ENCODE results near the gene SCAMP2.

SCAMP2 gene

DNA sequence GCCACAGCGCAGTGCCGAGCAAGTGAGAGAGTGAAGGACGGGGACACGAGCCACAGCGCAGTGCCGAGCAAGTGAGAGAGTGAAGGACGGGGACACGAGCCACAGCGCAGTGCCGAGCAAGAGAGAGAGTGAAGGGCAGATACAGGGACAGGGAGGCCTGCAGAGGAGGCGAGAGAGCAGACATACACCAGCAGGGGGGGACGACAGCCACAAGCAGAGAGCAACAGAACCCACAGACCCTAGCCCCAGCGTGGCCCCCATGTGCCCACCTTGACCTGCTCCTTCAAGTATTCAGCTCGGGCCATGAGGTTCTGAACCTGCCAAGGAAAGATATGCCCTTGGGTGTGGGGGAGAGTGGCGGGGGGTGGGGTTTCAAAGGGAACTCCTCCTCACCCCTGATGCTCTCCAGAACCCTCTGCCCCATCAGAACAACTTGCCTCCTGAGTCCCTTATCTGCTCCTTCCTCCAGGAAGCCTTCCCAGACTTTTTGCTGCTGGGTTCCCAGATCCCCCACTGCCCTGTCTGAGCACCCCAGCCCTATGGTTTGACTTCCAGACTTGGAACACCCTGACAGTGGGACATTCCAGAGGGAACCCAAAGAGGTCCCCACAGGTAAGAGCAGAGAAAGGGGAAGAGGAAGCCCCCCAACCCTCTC is 35.6 kb downstream of the SCAMP2 start:
- no peak for DNase-seq (ENCODE audit: low read depth)

GRCh38 chr15:74836846-74837245 is 36.3 kb downstream of the SCAMP2 start:
- no peak for DNase-seq (ENCODE audit: low read depth)

GRCh38 chr15:74835312-74835823 is 37.8 kb downstream of the SCAMP2 start:
- no peak for DNase-seq (ENCODE audit: low read depth)

DNA sequence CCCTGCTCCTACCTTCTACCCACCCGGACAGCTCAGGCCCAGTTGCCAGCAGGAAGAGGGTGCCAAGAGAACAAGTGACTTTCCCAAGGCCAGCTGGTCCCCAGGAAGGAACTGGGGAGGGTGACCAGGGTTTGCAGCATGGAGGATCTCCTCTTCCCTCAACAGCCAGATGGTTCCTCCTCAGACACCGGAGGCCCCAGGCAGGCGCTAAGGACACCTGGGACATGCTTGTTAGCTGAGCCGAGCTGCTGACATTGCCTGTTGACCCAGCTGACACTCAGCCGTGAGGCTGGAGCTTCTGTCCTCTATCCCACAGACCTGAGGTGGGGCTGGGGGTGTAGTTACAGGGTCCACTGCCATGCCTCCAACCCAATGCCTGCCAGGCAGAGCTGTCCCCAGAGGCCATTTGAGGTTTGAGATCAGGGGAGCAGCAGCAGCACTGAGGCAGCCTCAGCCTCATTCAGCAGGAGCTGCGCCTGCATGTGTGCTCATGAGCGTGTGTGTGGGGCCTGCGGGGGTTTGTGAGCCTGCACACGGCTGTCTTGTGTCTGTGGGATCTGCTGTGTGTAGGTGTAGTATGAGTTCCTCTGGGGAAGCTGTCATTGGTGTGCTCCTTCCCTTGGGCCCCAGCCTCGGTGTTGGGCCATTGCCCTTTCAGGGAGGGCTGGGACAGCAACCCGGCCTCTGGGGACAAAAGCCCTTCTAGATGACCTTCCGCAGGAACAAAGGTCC is 39.6 kb downstream of the SCAMP2 start:
- no peak for DNase-seq (ENCODE audit: low read depth)

DNA sequence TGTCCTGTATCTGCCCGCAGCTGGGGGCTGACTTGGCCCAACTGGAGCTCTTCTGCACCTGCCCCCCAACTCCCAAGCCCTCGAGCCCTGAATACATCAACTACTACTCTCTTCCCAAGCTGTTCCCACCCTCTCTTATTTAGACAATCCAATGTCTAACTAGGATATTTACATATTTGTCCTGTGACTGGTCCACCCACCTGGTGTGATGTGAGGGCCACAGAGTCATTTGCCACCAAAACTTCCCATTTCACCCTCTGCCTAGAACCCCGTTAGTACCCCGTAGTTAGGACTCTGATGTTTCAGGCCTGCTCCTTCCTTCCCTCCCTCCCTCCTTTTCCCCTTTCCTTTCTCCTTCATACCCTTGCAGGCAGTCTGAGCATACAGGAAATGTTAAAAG is 40.3 kb downstream of the SCAMP2 start:
- DNase-seq (ENCODE audit: low read depth), result no peak

DNA sequence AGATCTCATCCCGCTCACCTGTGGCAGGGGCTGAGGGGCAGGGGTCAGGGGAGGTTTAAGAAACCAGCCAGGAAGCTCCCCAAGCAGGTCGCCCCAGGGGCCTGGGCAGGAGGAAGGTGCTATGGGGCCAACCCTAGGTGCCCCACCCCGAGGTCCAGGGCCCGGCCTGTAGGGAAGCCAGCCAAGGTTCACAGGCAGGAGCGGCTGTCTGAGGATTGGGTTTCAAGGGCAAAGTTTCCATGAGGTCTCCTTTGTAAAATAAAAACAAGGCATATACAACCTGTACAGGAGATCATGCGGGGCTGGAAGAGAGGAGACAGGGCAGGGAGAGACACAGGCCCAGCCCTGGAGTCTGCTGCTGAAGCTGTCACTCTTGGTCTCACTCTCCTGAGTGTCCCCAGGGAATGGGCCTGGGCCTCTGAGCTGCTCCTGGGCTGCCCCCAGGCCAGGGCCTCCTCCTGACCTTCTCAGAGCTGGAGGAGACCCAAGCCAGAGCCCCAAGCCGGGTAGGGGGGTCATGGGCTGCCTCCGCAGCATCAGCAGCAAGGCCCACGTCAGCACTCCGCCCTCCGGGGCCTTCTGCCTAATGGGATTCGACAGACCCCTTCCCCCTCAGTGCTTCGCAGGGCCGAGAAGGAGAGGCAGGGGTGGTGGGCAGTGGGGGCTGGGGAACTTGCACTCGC is 41.2 kb downstream of the SCAMP2 start:
- DNase-seq (ENCODE audit: low read depth), result no peak

GRCh38 chr15:74830868-74831267 is 42.3 kb downstream of the SCAMP2 start:
- no peak for DNase-seq (ENCODE audit: low read depth)

- no peak for DNase-seq (ENCODE audit: low read depth)
Observed at GRCh38 chr15:74829991-74830390, 43.2 kb downstream of the SCAMP2 start.

GRCh38 chr15:74829486-74829885 is 43.7 kb downstream of the SCAMP2 start:
- no peak for DNase-seq (ENCODE audit: low read depth)

DNA sequence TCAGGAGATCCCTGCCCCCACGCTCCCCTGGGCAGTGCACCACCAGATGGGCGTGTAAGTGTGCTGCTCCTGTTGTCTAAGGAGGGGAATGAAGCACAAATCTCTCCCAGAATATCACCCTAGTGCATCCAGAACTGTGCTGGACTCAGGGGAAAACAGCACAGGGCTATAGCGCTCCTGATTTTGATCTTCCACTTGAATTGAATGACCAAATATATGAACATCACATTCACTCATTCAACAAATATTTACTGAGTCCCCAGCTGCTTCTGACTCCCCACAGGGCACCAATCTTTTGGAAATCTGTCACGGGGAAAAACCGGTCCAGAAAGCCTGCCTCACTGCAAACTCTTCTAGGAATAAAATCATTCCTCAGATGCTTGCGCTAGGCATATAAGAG is 44.3 kb downstream of the SCAMP2 start:
- no peak for DNase-seq (ENCODE audit: low read depth)

GRCh38 chr15:74827614-74828013 is 45.6 kb downstream of the SCAMP2 start:
- DNase-seq (ENCODE audit: low read depth), result no peak

DNA sequence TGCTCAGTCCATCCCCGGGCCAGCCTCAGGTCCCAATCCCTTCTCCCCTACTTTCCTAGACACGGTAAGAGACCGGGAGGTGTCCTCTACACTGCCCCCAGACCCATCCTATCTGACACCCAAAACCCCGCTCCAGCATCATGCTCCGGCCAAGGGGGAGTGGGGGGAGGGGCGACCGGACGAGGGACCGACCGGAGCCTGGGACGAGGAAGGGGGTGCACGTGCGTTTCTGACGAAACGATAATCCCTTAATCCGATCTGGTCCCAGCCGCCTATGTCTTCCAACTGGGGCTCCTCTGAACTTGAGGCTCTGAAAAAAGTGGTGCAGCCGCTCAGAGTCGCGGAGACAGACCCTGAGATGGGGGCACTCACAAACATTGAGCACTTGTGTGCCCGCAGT is 46.2 kb downstream of the SCAMP2 start:
- DNase-seq (ENCODE audit: low read depth), result no peak

- no peak for DNase-seq (ENCODE audit: low read depth)
Observed at GRCh38 chr15:74826364-74826819, 46.8 kb downstream of the SCAMP2 start, which contains the start of gene CPLX3. Gene CPLX3, plus strand, starts transcription at chr15:74826627. Its CDS starts 77 bp downstream, at chr15:74826704.

GRCh38 chr15:74825866-74826265 is 47.3 kb downstream of the SCAMP2 start:
- DNase-seq (ENCODE audit: low read depth), result no peak

DNA sequence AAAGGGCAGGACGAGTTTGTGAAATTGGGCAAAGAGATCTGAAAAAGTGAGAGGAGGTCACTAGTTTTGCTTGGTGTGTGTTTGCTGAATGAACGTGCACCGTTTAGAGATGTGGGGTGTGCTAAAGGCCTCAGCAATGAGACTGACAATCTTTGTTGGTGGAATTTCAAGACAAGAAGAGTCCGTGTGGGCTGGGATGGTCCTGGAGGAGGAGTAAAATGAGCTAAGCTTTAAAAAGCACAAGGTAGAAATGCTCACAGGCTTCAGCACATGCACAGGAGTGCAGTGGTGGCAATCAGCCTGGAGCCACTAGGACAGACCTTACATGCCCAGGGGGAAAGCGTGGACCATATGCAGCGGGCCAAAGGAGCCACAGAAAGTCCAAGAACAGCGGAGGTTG is 48.2 kb downstream of the SCAMP2 start:
- DNase-seq (ENCODE audit: low read depth), result no peak

GRCh38 chr15:74823324-74823723 is 49.8 kb downstream of the SCAMP2 start:
- DNase-seq (ENCODE audit: low read depth), result no peak

- no peak for DNase-seq (ENCODE audit: low read depth)
Observed at GRCh38 chr15:74822233-74822632, 50.9 kb downstream of the SCAMP2 start.

DNA sequence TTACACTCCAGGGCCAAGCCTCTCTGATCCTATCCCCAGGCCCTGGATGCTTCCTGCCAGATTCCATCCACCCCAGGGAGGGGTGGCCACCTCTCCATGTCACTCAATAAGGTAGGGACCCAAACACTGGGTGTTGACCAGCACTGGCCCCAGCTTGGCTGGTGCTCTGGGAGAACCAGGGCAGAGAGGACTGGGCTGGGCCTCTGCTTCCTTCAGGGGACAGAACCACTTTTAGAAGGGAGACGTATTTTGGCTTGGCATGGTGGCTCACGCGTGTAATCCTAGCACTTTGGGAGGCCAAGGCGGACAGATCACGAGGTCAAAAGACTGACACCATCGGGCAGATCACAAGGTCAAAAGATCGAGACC is 51.4 kb downstream of the SCAMP2 start:
- DNase-seq (ENCODE audit: low read depth), result no peak

DNA sequence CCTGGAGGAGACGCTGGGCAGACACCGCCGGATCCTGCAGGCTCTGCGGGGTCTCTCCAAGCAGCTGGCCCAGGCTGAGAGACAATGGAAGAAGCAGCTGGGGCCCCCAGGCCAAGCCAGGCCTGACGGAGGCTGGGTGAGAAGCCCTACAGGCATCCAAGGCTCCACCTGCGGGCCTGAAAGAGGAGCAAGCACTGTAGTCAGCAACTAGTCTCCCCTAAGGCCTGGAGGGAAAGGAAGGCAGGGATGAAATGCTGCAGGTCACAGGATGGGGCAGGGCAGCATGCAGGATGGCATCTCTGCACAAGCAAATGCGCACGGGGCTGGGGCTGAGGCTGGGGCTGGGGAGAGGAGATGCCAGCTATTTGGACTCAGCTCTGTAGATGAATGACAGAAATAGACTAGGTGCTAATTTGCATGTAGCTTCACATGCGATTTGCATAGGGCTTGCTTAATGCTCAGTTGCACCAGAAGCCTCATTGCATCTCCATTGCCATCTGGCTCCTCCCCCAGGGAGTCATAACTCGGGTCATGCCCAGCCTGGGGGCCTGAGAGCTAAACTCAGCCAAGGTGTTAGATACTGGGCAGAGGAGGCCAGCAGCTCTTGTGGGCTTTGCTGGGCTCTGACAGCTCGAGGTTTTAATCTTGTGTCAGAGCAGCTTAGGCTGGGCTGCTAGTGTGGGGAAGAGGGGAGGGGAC is 51.9 kb downstream of the SCAMP2 start:
- DNase-seq (ENCODE audit: low read depth), result no peak

- no peak for DNase-seq (ENCODE audit: low read depth)
Observed at GRCh38 chr15:74820056-74820455, 53.1 kb downstream of the SCAMP2 start.

DNA sequence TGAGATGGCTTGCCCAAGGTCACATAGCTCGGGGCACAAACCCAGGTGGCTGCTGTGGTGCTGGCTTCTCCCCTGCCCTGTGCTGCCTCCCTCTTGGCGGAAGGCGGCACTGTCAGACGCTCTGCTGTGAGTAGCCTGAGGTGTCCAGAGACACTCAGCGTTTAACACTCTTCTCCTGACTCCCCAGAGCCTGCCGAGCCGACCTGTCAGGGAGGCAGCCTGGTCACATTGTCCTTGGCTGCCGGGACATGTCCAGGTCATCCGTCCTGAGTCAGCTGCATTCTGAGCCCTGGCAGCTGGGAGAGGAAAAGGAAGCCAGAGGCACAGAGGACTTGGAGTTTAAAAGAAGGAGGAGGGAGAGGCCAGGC is 55.8 kb downstream of the SCAMP2 start:
- no peak for DNase-seq (ENCODE audit: low read depth)

DNA sequence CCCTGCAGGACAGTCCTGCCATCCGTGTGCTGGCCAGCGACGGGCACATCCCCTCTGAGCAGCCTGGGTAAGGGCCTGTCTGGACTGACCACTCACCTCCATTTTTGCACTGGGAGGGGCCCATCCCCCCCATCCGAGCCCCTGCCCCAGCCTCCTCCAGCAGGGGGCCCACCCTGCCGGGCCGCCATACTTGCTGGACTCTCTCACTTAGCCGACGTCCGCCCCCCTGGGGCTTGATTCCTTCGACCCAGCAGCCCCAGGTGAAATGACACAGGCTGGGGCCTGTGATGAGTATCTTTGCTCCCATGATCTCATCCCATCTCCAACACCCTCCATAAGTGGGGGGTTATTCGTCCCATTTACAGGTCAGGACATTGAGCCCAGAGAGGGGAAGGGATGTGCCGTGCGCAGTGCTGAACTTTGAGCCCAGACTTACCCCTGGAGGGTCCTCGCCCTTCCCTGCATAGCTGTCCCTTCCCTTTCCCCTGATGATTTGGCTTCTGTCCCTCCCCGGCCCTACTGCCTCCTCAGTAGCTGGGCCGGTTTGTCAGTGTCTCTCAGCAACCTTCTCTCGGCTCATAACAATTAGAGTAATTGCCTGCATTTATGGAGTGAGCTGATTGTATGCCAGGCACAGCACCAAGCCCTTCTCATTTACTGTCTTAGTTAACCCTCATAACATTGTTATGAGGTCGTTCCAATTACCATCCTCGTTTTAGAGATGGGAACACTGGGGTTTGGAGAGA is 56.4 kb downstream of the SCAMP2 start:
- no peak for DNase-seq (ENCODE audit: low read depth)
